Stimulated activated CD8-positive, alpha-beta memory T cell treated with anti-CD3 and anti-CD28 coated beads, Interleukin-4, amount 100 ng/mL, for 1 hour (primary cell): Measurements from ENCODE around the gene EXOC4.
"Not testable (repeated sequence)": the region's sequence is repeated elsewhere in the genome, so short reads cannot be mapped to it uniquely, and the experiment has no call there.

Source experiments
- DNase-seq, 2 donors: peaks; one replicate each; pipeline ENCODE4 v3.0.0-alpha.2; 2020; ENCODE audit warnings: low read depth in 2 of 2, low spot score in 1 of 2

EXOC4 gene

GRCh38 chr7:133857376-133858119 is 604.7 kb downstream of the EXOC4 start:
- DNase-seq = no peak

DNA sequence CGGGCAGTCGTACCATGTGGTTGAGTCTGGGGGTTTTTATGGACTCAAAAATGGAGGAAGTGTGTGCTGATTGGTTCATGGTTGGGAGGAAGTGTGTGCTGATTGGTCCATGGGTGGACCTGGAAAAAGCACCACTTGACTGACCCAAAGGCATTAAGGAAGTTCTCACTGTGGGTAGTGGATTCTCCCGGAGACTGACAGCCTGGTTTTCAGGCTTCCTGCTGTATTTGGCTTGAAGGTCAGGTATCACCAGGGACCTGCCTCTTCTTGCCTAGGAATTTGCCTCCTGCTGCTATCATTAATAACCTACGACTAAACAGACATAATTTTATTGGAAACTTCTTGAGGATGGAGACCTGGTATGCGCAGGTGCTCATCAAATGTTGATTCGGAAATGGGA is 605.4 kb downstream of the EXOC4 start:
- no peak for DNase-seq

GRCh38 chr7:133859231-133859630 is 606.4 kb downstream of the EXOC4 start:
- DNase-seq = no peak

- DNase-seq = no peak
Measured at GRCh38 chr7:133859871-133860450, 607.1 kb downstream of the EXOC4 start.

DNA sequence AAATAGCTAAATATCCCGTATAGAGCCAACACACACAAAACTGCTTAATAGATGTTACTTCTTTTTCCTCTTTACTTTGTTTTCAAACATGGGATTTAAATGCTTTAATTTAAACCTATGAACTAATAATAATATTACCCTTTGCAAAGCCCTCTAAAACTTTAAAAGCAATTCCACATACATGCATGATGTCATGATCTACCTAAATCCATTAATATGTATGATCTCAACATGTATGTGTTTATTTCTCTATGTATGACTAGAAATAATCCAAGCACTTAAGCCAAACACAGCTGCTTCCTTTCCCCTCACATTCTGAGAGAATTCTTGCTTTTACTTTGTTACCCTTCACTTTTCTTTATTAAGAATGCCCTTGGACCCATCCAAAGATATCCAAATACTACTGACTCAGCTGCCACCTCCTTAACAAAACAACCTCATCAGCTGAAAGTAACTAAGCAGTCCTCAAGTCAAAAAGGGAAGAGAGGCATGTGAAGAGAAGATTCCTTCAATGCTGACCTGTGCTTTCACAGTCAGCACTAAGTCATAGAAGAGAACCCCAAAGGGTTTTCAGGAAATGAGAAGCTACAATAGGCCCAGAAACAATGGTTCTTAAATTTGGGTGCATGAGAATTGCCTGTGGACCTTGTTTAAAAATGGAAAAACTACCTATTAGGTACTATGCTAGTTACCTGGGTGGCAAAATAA is 607.9 kb downstream of the EXOC4 start:
- DNase-seq = no peak

GRCh38 chr7:133861876-133862275 is 609.0 kb downstream of the EXOC4 start:
- DNase-seq = no peak

DNA sequence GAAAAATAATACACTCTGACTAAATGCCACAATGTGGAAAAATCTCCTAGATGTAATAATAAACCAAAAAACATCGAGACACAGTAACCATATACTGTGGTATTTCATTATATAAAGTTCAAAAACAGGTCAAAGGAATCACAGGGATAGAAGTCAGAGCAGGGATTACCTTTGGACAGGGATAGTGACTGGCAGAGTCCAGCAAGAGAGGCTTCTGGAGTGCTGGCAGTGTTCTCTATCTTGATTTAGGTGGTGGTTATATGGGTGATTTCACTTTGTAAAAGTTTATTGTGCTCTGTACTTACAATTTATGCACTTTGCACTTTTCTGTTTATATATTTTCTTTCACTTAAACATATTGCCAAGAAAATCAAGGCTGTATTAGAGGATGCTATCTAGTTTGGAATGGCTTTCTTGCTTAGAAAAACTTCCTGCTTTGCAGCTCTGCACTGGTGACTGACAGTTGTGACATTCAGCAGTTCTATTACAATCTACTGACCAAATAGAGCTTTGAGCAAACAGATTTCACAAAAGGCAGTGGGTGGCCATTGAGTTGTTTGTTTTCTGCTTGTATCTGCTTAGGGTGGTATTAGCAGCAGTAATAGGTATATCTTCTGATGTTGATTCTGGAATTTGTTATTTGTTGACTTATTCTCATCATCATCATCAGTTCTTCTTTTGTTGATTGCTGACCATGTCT is 610.6 kb downstream of the EXOC4 start:
- DNase-seq = no peak

GRCh38 chr7:133869556-133869955 is 616.7 kb downstream of the EXOC4 start:
- DNase-seq = no peak

- no peak for DNase-seq
Measured at GRCh38 chr7:133871757-133872156, 618.9 kb downstream of the EXOC4 start.

- DNase-seq = no peak
Measured at GRCh38 chr7:133873187-133873586, 620.3 kb downstream of the EXOC4 start.

DNA sequence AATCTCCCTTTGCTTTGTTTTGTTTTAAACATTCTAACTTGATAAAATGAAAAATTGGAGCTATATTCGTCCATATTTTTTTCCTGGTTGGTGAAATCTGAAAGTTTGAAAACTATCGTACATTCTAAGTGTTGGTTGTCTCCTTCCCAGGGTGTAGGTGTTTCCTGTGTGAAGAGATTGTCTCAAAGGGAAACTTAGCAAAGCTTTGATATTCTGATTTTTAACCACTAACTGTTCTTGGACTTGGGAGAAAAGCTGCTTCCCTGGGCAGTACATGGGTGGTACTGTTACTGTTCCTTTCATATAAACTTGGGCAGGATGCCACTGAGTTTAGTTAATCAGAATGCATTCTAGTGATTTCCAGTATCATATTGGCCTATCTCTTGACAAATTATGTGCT is 620.8 kb downstream of the EXOC4 start:
- no peak for DNase-seq

DNA sequence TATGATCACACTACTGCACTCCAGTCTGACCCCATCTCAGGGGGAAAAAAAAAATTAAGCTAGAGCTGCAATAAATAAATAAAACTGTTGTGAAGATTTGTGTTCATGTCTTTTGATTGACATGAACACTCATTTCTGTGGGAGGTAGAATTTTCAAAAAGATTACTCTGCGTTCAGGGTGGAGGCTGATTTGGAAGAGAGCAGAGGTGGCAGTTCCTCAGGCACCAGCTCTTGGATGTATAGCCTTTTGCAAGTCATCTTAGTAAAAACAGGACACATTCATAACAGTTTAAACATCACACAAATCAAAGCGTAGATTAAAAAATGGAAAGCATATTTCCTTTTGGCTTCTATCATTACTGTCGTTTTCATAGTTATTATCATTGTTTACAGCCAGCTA is 630.7 kb downstream of the EXOC4 start:
- no peak for DNase-seq

GRCh38 chr7:133885213-133885612 is 632.3 kb downstream of the EXOC4 start:
- no peak for DNase-seq

DNA sequence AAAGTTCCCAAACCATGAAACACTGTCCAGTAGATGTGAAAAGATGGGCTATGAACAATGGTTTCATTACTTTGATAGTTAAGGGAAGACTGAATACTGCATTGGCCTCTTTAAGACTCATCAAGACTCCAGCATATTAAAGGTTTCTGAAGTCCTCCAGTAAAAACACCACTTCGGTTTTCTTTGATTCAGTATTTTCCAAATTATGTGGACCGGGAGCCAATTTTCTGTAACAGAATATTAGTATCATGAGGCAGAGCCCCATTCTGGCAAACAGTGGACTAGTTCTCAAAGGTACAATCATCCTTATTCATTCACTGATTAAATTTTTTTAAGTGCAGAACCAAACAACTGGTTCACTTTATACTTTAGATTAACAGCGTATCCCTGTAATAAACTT is 633.2 kb downstream of the EXOC4 start:
- DNase-seq = no peak

DNA sequence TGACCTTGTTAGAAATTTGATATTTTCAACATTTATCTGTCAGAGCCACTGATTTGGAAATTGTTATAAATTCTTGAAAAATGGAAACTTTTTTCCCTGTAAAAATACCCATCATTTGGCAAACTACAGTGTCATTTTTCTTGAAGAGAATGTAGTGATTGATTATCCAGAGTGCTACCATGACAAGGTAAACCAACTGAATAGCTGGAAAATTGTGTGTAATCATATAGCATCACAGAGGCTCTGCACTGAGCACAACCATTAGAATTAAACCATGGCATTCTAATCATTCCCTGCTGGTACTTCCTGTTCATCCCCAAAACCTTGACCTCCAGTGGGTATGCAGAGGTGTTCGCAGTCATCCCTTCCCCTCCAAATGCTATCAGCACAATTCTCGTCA is 633.9 kb downstream of the EXOC4 start:
- no peak for DNase-seq

- DNase-seq = no peak
Measured at GRCh38 chr7:133887459-133887858, 634.6 kb downstream of the EXOC4 start.

DNA sequence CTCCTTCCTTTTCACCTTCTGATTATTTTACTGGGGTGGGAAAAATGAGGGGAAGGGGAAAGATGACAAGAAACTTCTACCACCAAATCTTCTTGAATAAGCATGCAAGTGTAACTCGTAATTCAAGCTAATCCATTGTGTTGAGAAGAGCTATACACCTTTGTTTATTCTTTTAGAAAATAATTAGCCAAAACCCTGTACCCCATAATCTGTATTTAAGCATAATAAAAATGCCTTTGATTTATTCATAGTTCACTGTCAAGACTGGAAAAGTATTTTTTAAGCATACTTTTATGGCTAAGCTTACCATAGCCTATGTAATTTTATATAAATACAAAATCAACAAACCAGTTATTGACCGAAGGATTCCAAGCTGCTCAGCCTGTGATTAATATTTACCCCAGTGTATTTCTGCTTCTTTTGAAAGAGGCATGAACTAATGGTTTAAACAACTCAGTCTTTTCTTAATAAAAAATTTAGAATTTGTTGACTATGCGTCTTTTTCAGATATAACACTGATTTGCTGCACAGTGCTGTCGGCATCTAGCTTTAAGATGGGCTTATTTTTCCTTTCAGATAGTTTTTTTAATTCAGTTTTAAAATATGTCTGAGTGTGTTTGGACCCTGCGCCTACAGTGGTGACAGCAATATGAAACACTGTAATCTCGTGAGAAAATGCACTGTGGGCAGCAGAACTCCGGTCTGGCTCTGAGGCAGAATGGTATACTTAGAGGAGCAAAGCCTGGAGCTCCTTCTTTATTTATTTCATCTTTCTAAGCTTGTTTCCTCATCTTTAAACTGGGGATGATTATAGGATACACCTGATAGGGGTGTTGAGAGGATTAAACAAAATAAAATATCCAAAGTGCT is 635.4 kb downstream of the EXOC4 start:
- no peak for DNase-seq

- no peak for DNase-seq
Measured at GRCh38 chr7:133904776-133905175, 651.9 kb downstream of the EXOC4 start.

GRCh38 chr7:133906553-133906952 is 653.7 kb downstream of the EXOC4 start:
- DNase-seq = not testable (repeated sequence)

DNA sequence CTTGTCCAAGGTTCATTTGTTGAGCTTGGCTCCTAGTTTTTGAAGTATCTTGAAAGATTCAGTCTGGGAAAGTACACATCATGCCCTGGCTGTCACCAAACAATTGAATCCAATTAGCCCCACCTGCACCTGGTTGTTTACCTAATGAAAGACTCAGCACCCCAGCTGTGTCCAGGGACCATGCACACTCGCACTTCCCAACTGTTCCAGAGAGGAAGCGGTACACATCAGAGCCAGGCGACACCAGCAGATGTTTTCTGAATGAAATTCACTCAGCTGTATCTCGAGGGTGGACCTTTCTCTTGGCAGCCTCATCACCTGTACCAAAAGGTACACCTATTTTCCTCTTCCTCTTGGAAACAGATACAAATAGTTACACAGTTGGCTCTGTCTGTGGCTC is 657.9 kb downstream of the EXOC4 start:
- no peak for DNase-seq

DNA sequence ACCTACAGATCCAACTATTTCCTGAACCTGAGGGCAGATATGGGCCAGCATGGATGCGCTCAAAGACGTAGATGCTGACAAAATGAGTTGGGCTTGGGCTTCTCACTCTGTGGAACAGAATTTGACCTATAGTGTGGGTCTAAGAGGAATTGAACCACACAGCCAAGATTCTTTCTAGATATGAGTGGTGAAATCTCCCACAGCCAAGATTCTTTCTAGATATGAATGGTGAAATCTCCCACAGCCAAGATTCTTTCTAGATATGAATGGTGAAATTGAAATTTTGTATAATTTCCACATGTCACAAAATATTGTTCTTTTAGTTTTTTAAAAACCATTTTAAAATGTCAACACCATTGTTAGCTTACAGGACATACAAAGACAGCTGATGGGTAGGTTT is 658.8 kb downstream of the EXOC4 start:
- no peak for DNase-seq
